Fibroblast of skin of left biceps (primary cell): ENCODE data around the gene MGMT.

Source experiments
- DNase-seq, 2 experiments: peaks; one replicate each; pipeline ENCODE4 v3.0.0-alpha.2; 2013; ENCODE audit warnings: low read depth in 2 of 2

MGMT gene

GRCh38 chr10:129807211-129807610 lies 340.2 kb downstream of the MGMT start:
- DNase-seq: no peak

- DNase-seq: no peak
Observed at GRCh38 chr10:129808092-129808983, 341.3 kb downstream of the MGMT start.

GRCh38 chr10:129809431-129809830 lies 342.4 kb downstream of the MGMT start:
- no peak for DNase-seq

- no peak for DNase-seq
Observed at GRCh38 chr10:129809841-129810240, 342.8 kb downstream of the MGMT start.

- no peak for DNase-seq
Observed at GRCh38 chr10:129811208-129811607, 344.2 kb downstream of the MGMT start.

GRCh38 chr10:129812398-129812797 lies 345.4 kb downstream of the MGMT start:
- DNase-seq: no peak

GRCh38 chr10:129814681-129815646 lies 347.9 kb downstream of the MGMT start:
- DNase-seq: no peak

- no peak for DNase-seq
Observed at GRCh38 chr10:129815898-129816655, 349.0 kb downstream of the MGMT start.

GRCh38 chr10:129816656-129817045 lies 349.6 kb downstream of the MGMT start:
- no peak for DNase-seq
